Mononuclear cell (primary cell): ENCODE results near the gene CLIP1. TPM values are rescaled to one million over a fixed set of nuclear protein-coding genes. Genes with fewer than 3 reads are reported as not detected.
"Not testable (repeated sequence)": the region's sequence is repeated elsewhere in the genome, so short reads cannot be mapped to it uniquely, and the experiment has no call there.

ENCODE experiments used
- H3K27me3 ChIP-seq: 2 replicates; pipeline ENCODE4 v1.6.0; 2011; ENCODE audit warnings: low read length, control low read depth; ENCODE audit not compliant: insufficient read depth
- H3K4me1 ChIP-seq: 2 replicates; pipeline ENCODE4 v1.5.1; 2011; ENCODE audit warnings: mild to moderate bottlenecking, low read length, control low read depth; ENCODE audit not compliant: insufficient read depth
- H3K4me3 ChIP-seq: 2 replicates; pipeline ENCODE4 v1.5.1; 2011; ENCODE audit warnings: mild to moderate bottlenecking, low read length, moderate library complexity
- H3K9me3 ChIP-seq: 2 replicates; pipeline ENCODE4 v1.5.1; 2011; ENCODE audit warnings: low read depth, mild to moderate bottlenecking, control low read depth, low read length
- total RNA-seq: library from RNA; depleted of rRNA; stranded (reverse); fragments of >200 nt; gene quantifications from one replicate; pipeline ENCODE4 v1.2.3, GENCODE V29; 2012

The CLIP1 gene
- 65.8 TPM for total RNA-seq

DNA sequence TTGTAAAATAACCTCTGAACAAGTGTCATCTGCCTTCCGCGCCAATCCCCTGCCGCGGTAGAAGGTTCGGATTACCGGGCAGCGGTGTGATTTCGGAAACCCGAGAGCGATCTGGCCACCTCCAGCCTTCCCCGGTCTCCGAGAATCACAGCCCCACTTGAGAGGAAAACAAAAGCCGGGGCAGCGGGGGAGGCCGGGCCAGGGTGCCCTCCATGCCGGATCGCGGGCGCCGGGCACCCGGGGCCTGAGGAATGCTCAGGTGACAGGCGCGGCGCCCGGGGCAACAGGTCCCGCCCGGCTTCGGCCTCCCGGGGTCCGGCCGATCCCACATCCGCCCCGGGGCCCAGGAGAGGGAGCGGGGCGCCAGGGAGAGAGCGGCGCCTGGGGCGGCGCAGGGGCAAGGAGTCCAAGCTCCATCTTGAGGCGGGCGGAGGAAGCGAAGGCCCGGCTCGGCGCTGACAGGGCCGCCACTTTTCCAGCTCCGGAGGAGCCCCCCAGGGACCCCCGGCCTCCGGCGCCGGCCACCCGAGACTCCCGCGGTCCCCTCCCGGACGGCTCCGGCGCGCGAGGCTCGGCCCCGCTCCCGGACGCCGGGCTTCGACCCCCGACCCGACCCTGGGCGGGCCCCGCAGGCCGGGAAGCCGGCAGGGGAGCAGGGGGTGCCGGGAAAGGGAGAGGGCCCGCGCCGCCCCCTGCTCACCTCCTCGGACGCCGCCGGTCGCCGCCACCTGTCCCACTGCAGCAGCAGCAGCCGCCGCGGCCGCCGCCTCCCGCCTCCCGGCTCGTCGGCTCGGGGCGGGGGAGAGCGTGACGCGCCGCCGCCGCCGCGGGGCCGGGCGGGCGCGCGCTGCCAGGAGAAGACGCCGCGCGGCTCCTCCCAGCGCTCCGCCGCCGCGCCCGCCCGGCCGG lies at the start of gene CLIP1:
TSS of gene CLIP1 (minus strand) at position 849 of the 909 bp plus-strand sequence. CDS start 42,217 bp downstream, outside the sequence.
- no peaks in the 10 kb centered on the region for H3K27me3 ChIP-seq
- H3K4me3 ChIP-seq, result peak within 1 kb of the TSS; percentile 88
- H3K9me3 ChIP-seq, result no peaks in the 10 kb centered on the region
- peaks cover 31% of the 10 kb centered on the region for H3K4me1 ChIP-seq

DNA sequence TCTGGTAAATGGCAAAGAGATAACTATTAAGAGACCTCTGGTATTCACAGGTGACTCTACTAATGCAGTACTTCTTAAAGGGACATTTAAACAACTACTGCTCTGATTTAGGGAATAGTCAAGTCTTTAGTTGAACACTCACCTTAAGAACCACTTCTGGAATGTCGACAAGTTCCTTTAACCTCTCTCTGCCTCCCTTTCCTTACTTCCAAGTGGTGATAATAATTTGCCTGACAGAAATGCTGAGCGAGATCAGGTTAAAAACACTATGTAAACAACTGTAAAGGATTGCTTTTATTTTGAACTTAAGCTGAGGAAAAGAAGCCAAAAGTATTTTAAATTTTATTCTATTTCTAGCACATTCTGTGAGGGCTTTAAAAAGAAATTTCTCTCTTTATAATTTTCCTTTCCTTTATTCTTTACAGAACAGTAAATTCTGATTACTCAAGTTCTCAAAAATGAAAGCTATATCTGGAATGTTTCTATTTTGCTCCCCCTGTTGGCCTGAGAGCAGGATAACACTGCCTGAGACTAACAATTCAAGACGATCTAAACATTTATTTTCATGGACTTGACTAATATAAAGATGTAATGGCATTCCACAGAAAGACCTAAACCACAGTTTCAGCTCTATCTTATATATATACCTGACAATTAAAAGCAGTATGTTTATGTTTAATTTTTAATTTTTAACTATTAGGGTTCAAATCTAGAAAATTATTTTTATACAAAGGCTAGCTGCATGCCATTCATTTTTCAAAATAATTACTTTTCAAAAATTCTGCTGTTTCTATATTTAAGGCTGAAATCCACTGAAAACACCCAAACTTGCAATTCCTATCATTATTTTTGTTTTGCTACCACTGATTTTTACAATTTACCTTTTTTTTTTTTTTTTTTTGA lies 49.1 kb upstream of the CLIP1 start:
- H3K9me3 ChIP-seq, result no peaks in the 10 kb centered on the region
- H3K4me1 ChIP-seq, result no peaks in the 10 kb centered on the region
- H3K27me3 ChIP-seq, result no peaks in the 10 kb centered on the region
- no peak overlapping the region for H3K4me3 ChIP-seq

DNA sequence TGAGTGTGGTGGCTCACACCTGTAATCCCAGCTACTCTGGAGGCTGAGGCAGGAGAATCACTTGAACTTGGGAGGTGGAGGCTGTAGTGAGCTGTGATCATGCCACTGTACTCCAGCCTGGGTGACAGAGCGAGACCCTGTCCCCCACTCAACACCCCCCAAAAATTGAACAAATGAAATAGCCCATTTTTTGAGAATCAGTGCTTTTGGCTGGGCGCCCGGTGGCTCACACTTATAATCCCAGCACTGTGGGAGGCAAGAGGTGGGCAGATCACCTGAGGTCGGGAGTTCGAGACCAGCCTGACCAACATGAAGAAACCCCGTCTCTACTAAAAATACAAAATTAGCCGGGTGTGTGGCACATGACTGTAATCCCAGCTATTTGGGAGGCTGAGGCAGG lies 48.1 kb upstream of the CLIP1 start:
- H3K4me1 ChIP-seq, H3K9me3 ChIP-seq, H3K4me3 ChIP-seq, H3K27me3 ChIP-seq: not testable (repeated sequence)

DNA sequence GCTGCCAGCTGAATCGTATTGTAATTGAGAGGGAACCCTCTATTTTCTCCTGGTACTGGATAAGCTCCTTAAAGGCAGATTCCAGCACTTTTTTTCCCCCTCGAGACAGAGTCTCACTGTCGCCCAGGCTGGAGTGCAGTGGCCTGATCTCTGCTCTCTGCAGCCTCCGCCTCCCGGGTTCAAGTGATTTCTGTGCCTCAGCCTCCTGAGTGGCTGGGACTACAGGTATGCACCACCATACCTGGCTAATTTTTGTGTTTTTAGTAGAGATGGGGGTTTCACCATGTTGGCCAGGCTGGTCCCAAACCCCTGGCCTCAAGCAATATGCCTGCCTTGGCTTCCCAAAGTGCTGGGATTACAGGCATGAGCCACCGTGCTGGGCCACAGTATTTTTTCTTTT lies 47.4 kb upstream of the CLIP1 start:
- not testable (repeated sequence) for H3K9me3 ChIP-seq, H3K27me3 ChIP-seq, H3K4me3 ChIP-seq, H3K4me1 ChIP-seq

DNA sequence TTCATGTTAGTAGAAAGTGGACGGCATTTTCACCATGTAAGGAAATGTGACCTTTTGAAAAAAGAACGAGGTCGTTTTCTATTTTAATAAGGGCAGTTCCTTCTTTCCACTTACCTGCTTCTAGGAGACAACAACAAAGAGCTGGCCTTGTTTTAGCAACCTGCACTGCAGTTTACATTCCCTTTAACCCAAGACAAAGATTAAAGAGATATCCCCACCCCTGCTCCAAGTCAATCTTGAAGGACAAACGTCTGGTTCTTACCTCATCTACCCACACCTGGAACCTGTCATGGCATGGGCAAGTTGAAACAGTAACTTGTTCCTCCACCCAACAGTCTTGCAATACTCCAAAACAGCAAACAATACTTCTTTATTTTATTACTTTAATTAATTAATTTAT lies 45.5 kb upstream of the CLIP1 start:
- Histone ChIP-seq H3K9me3 (no peaks in the 10 kb centered on the region), H3K27me3 (no peaks in the 10 kb centered on the region), H3K4me1 (peaks cover 4% of the 10 kb centered on the region), H3K4me3 (no peak overlapping the region)

DNA sequence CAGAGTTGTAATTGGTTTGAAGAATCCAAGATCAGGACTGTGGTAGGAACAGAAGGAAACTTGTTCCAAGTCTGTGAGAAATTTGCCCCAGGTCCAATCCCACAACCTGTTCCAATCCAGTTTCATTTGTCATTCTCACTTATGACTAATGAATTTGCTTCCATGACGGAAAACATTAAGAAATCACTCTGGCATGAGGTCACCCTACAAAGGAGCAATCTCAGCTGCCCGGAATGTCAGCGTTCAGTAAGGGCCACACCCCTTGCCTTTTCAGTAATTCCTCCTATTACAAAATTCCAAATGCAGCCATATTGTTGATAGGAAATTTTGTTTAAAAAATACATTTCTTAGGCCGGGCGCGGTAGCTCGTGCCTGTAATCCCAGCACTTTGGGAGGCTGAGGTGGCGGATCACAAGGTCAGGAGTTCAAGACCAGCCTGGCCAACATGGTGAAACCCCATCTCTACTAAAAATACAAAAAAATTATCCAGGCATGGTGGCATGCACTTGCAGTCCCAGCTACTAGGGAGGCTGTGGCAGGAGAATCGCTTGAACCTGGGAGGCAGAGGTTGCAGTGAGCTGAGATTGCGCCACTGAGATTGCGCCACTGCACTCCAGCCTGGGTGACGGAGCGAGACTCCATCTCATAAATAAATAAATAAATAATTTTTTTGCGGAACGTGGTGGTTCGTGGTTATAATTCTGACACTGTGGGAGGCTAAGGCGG lies 42.0 kb upstream of the CLIP1 start:
- not testable (repeated sequence) for H3K4me3 ChIP-seq

DNA sequence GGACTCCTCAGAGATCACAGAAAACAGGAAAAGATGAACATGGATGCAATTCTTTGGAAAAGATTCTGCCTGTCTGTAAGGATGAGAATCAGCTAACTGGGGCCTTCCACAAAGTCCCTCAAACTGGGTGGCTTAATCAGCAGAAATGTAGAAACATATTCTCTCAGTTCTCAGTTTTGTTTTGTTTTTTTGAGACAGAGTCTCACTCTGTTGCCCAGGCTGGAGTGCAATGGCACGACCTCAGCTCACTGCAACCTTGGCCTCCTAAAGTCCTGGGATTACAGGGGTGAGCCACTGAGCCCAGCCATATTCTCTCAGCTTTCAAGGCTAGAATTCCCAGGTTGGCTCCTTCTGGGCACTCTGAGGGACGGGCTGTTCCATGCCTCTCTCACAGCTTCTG lies 38.2 kb upstream of the CLIP1 start:
- no peaks in the 10 kb centered on the region for H3K27me3 ChIP-seq
- H3K4me1 ChIP-seq, result peaks cover 4% of the 10 kb centered on the region
- no peaks in the 10 kb centered on the region for H3K9me3 ChIP-seq
- no peak overlapping the region for H3K4me3 ChIP-seq

More for the DNA sequence above, 42.0 kb upstream of the CLIP1 start:
- H3K9me3 ChIP-seq, H3K4me1 ChIP-seq, H3K27me3 ChIP-seq: not testable (repeated sequence)

DNA sequence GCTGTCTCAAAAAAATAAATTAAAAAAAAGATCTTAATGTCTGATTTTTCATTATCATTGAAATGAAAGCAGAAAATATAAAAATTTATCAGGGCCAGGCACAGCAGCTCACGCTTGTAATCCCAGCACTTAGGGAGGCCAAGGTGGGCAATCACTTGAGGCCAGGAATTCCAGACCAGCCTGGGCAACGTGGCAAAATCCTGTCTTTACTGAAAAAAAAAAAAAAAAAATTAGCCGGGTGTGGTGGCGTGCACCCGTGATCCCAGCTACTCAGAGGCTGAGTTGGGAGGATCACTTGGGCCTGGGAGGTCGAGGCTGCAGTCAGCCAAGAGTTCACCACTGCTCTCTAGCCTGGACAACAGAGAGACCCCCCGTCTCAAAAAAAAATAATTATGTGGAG lies 37.6 kb upstream of the CLIP1 start:
- Histone ChIP-seq H3K27me3 (no peaks in the 10 kb centered on the region), H3K4me3 (no peak overlapping the region), H3K9me3 (no peaks in the 10 kb centered on the region), H3K4me1 (peaks cover 3% of the 10 kb centered on the region)

DNA sequence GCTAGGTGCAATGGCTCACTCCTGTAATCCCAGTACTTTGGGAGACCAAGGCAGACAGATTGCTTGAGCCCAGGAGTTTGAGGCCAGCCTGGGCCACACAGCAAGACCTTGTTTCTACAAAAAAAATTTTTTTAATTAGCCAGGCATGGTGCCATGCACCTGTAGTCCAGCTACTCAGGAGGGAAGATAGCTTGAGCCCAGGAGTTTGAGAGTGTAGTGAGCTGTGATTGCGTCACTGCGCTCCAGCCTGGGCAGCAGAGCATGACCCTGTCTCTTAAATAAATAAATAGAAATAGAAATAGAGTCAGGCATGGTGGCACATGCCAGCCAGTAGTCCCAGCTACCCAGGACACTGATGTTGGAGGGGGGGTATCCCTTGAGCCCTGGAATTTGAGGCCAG lies 36.7 kb upstream of the CLIP1 start:
- Histone ChIP-seq H3K9me3 (no peaks in the 10 kb centered on the region), H3K27me3 (no peaks in the 10 kb centered on the region), H3K4me3 (no peak overlapping the region), H3K4me1 (peaks cover 3% of the 10 kb centered on the region)

DNA sequence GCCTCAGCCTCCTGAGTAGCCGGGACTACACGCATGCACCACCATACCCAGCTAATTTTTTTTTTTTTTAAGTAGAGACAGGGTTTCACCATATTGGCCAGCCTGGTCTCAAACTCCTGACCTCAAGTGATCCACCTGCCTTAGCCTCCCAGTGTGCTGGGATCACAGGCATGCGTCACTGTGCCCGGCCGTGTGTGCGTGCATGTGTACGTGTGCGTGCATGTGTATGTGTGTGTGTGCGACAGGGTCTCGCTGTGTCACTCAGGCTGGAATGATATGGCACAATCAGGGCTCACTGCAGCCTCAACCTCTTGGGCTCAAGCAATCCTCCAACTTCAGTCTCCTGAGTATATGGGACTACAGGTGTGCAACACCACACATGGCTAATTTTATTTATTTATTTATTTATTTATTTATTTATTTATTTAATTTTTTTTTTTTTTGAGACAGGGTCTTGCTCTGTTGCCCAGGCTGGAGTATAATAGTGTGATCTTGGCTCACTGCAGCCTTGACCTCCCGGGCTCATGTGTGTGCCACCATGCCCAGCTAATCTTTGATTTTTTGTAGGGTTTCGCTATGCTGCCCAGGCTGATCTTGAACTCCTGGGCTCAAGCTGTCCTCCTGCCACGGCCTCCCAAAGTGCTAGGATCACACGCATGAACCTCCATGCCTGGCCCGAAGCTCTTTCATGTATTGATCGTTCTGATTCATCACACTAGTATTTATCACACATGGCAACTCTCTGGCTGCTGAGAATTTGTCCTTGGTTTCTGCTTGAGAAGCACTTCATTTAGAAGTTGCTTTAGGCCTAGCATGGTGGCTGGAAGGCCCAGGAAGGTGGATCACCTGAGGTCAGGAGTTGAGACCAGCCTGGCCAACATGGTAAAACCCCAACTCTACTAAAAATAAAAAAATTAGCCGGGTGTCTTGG lies 35.9 kb upstream of the CLIP1 start:
- no peak overlapping the region for H3K4me3 ChIP-seq
- H3K27me3 ChIP-seq, result no peaks in the 10 kb centered on the region
- H3K9me3 ChIP-seq, result no peaks in the 10 kb centered on the region
- peaks cover 12% of the 10 kb centered on the region for H3K4me1 ChIP-seq

DNA sequence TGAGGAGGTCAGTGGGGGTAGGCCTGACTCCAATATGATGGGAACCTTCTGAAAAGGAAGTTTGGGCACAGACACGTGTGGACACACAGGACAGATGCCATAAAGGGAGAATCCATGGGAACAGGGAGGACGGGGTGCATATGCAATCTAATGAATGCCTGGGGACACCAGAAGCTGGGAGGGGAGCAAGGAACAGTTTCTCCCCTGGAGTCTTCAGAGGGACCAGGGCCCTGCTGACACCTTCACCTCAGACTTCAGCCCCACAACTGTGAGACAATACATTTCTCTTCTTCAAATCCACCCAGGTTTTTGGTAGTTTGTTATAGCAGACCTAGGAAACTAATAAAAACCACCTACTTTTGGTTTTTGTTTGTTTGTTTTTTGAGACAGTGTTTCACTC lies 35.2 kb upstream of the CLIP1 start:
- Histone ChIP-seq H3K4me3 (no peak overlapping the region), H3K4me1 (peaks cover 19% of the 10 kb centered on the region), H3K9me3 (no peaks in the 10 kb centered on the region), H3K27me3 (no peaks in the 10 kb centered on the region)

DNA sequence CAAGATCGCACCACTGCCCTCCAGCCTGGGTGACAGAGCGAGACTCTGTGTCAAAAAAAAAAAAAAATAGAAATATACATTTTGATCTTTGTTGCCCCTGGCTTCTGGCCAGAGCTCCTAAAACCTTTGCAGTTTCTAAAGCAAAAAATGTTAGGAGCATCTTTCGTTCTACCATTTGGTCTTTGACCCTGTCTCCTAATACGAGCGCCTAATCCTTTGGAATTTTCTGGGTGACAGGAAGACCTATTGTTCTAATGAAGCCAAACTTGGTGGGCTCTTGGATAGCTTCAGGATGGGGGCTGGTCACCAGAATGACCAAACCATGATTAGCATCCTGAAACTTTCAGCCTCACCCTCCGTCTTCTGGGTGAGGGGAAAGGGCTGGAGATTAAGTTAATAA lies 32.3 kb upstream of the CLIP1 start:
- Histone ChIP-seq H3K4me1 (peaks cover 22% of the 10 kb centered on the region), H3K9me3 (no peaks in the 10 kb centered on the region), H3K27me3 (no peaks in the 10 kb centered on the region), H3K4me3 (no peak overlapping the region)

DNA sequence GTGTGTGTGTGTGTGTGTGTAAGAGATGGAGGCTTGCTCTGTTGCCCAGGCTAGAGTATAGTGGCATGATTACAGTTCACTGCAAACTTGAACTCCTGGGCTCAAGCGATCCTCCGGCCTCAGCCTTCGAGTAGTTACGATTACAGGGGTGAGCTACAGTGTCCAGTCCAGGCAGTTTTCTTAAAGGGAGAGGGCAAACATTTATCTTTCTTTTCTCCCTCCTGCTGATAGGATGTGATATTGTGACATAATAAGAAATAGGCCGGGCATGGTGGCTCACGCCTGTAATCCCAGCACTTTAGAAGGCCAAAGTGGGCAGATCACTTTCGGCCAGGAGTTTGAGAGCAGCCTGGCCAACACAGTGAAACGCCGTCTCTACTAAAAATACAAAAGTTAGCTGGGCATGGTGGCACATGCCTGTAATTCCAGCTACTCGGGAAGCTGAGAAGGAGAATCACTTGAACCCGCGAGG lies 31.8 kb upstream of the CLIP1 start:
- H3K4me1 ChIP-seq, result peaks cover 22% of the 10 kb centered on the region
- H3K27me3 ChIP-seq, result no peaks in the 10 kb centered on the region
- no peak overlapping the region for H3K4me3 ChIP-seq
- H3K9me3 ChIP-seq, result no peaks in the 10 kb centered on the region

DNA sequence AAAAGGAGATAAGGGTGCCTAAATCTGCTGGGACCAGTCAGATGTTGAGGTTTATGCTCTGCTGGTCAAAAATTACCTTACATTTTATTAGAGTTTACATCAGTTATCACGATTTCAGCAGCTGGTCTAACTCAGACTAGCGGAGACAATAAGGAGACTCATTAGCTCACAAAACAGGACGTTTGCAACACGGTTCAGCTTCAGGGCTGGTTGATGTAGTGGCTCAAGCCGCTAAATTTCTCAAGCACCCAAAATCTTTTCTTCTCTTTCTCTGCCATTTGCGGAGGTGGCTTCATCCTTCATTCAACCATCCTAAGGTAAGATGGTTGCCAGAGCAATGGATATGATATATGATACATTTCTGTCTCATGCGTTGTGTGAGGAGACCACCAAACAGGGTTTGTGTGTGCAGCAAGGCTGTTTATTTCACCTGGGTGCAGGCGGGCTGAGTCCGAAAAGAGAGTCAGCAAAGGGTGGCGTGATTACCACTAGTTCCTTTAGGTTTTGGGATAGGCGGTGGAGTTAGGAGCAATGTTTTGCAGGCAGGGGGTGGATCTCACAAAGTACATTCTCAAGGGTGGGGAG lies 30.3 kb upstream of the CLIP1 start:
- no peaks in the 10 kb centered on the region for H3K9me3 ChIP-seq
- H3K4me3 ChIP-seq, result no peak overlapping the region
- peaks cover 22% of the 10 kb centered on the region for H3K4me1 ChIP-seq
- H3K27me3 ChIP-seq, result no peaks in the 10 kb centered on the region
